ENCODE data around the gene PRDX1.
"Not testable (repeated sequence)": the region's sequence is repeated elsewhere in the genome, so short reads cannot be mapped to it uniquely, and the experiment has no call there.

PRDX1 gene

DNA sequence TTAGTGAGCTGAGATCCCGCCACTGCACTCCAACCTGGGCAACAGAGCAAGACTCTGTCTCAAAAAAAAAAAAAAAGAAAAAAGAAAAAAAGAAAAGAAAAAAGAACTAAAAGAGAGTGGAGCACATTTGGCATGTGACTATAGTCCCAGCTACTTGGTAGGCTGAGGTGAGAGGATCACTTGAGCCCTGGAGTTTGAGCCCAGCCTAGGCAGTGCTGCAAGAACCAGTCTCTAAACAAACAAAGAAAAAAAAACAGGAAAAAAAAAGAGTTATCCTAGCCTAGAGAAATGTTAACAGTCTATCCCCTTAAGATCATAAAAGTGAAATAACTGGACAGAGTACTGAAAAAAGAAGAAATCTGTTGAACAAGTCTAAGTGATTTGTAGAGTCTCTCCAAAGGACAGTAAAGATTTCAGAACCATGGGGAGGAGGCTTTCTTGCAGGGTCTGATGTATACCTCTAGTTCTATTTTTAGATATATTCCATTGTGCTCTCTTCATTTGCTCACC is 4.5 kb upstream of the PRDX1 start:
- TF ChIP-seq GLIS3 (CRISPR knock-in tag; IDR thresholded peaks at IDR 0.05) = no peak
- TF ChIP-seq ZFP30 (CRISPR knock-in tag; IDR thresholded peaks at IDR 0.05) = no peak
- no peak for TF ChIP-seq TCF4 (CRISPR knock-in tag; IDR thresholded peaks at IDR 0.05; ENCODE audit: borderline replicate concordance)
- TF ChIP-seq ZNF8 (CRISPR knock-in tag; IDR thresholded peaks at IDR 0.05) = no peak
- TF ChIP-seq ESRRG (CRISPR knock-in tag; IDR thresholded peaks at IDR 0.05) = no peak
- no peak for TF ChIP-seq RARB (CRISPR knock-in tag; IDR thresholded peaks at IDR 0.05)
- TF ChIP-seq, protein P1, sequence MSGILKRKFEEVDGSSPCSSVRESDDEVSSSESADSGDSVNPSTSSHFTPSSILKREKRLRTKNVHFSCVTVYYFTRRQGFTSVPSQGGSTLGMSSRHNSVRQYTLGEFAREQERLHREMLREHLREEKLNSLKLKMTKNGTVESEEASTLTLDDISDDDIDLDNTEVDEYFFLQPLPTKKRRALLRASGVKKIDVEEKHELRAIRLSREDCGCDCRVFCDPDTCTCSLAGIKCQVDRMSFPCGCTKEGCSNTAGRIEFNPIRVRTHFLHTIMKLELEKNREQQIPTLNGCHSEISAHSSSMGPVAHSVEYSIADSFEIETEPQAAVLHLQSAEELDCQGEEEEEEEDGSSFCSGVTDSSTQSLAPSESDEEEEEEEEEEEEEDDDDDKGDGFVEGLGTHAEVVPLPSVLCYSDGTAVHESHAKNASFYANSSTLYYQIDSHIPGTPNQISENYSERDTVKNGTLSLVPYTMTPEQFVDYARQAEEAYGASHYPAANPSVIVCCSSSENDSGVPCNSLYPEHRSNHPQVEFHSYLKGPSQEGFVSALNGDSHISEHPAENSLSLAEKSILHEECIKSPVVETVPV (CRISPR knock-in tag; IDR thresholded peaks at IDR 0.05) = no peak
- TF ChIP-seq PPARA (CRISPR knock-in tag; IDR thresholded peaks at IDR 0.05; ENCODE audit: borderline replicate concordance) = no peak
- no peak for TF ChIP-seq ARNTL (CRISPR knock-in tag; IDR thresholded peaks at IDR 0.05; ENCODE audit: borderline replicate concordance, low read depth)
- TF ChIP-seq, protein P2, sequence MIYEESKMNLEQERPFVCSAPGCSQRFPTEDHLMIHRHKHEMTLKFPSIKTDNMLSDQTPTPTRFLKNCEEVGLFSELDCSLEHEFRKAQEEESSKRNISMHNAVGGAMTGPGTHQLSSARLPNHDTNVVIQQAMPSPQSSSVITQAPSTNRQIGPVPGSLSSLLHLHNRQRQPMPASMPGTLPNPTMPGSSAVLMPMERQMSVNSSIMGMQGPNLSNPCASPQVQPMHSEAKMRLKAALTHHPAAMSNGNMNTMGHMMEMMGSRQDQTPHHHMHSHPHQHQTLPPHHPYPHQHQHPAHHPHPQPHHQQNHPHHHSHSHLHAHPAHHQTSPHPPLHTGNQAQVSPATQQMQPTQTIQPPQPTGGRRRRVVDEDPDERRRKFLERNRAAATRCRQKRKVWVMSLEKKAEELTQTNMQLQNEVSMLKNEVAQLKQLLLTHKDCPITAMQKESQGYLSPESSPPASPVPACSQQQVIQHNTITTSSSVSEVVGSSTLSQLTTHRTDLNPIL (CRISPR knock-in tag; IDR thresholded peaks at IDR 0.05; ENCODE audit: low read depth) = no peak
- no peak for TF ChIP-seq ZNF70 (CRISPR knock-in tag; IDR thresholded peaks at IDR 0.05)
- no peak for TF ChIP-seq OSR1 (CRISPR knock-in tag; IDR thresholded peaks at IDR 0.05)
- no peak for TF ChIP-seq BACH2 (CRISPR knock-in tag; IDR thresholded peaks at IDR 0.05; ENCODE audit: borderline replicate concordance)
- no peak for TF ChIP-seq CSDC2 (CRISPR knock-in tag; IDR thresholded peaks at IDR 0.05)
- ATAC-seq = no peak

DNA sequence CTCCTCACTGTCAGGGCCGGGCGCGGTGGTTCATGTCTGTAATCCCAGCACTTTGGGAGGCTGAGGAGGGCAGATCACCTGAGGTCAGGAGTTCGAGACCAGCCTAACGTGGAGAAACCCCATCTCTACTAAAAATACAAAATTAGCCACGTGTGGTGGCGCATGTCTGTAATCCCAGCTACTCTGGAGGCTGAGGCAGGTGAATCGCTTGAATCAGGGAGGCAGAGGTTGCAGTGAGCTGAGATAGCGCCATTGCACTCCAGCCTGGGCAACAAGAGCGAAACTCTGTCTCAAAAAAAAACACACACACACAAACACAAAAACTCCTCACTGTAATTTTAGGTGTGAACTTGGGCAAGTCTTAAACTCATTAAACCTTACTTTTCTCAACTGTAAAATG is 2.3 kb upstream of the PRDX1 start:
- not testable (repeated sequence) for ATAC-seq

DNA sequence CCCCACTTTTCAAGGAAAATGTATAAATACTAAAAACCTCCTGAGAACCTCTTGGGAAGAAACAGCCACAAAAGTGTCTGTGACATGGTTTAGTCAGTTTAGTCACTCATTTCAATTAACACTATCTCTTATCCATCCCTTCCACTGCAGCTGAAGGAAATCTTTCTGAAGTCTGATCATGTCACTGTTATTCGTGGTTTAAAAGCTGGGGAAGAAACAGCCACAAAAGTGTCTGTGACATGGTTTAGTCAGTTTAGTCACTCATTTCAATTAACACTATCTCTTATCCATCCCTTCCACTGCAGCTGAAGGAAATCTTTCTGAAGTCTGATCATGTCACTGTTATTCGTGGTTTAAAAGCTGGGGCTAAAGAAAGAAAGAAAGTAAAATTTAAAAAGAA is 1.8 kb upstream of the PRDX1 start:
- not testable (repeated sequence) for ATAC-seq

DNA sequence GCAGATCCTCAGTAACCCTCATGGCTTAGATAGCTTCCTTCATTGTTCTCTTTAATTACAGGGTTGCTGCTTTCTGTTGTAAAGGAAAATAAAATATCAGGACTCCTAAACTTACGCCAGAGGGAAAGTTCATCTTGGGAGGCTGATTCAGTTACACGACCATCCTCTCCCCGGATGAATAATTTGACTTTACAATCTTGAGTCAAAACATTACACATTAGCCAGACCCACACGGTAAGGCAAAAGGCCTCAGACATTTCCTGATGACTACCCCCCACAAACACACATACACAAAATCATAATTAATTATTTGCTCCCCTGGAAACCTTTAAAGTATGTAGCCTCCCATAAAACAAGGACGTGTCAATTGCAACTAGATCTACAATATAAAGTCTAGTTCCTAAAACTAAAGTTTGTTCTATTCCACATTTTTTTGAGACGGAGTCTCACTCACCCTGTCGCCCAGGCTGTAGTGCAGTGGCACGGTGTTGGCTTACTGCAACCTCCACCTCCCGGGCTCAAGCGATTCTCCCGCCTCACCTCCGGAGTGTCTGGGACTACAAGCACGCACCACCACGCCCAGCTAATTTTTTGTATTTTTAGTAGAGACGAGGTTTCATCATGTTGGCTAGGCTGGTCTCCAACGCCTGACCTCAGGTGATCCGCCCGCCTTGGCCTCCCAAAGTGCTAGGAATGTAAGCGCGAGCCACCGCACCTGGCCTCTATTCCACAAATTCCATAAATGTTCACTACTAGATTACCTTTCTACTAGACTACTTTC is 830 bp upstream of the PRDX1 start:
- ATAC-seq = no peak; the same call in 2 of the 3 replicates
- no peak for TF ChIP-seq ZNF565 (CRISPR knock-in tag; conservative IDR thresholded peaks at IDR 0.05; ENCODE audit: low read depth)
- no peak for TF ChIP-seq GLIS3 (CRISPR knock-in tag; IDR thresholded peaks at IDR 0.05)
- no peak for TF ChIP-seq TCF4 (CRISPR knock-in tag; IDR thresholded peaks at IDR 0.05; ENCODE audit: borderline replicate concordance)
- no peak for TF ChIP-seq TOX (CRISPR knock-in tag; IDR thresholded peaks at IDR 0.05; ENCODE audit: borderline replicate concordance)
- TF ChIP-seq, protein P3, sequence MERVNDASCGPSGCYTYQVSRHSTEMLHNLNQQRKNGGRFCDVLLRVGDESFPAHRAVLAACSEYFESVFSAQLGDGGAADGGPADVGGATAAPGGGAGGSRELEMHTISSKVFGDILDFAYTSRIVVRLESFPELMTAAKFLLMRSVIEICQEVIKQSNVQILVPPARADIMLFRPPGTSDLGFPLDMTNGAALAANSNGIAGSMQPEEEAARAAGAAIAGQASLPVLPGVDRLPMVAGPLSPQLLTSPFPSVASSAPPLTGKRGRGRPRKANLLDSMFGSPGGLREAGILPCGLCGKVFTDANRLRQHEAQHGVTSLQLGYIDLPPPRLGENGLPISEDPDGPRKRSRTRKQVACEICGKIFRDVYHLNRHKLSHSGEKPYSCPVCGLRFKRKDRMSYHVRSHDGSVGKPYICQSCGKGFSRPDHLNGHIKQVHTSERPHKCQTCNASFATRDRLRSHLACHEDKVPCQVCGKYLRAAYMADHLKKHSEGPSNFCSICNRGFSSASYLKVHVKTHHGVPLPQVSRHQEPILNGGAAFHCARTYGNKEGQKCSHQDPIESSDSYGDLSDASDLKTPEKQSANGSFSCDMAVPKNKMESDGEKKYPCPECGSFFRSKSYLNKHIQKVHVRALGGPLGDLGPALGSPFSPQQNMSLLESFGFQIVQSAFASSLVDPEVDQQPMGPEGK (CRISPR knock-in tag; IDR thresholded peaks at IDR 0.05; ENCODE audit: borderline replicate concordance) = no peak

DNA sequence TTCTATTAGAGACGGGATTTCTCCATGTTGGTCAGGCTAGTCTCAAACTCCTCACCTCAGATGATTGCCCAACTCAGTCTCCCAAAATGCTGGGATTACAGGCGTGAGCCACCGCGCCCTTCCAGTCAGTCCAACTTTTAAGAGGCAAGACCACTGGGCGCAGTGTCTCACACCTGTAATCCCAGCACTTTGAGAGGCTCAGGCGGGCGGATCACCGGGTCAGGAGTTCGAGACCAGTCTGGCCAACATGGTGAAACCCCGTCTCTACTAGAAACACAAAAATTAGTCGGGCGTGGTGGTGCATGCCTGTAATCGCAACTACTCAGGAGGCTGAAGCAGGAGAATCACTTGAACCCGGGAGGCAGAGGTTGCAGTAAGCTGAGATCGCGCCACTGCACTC is 1.9 kb downstream of the PRDX1 start:
- not testable (repeated sequence) for ATAC-seq

DNA sequence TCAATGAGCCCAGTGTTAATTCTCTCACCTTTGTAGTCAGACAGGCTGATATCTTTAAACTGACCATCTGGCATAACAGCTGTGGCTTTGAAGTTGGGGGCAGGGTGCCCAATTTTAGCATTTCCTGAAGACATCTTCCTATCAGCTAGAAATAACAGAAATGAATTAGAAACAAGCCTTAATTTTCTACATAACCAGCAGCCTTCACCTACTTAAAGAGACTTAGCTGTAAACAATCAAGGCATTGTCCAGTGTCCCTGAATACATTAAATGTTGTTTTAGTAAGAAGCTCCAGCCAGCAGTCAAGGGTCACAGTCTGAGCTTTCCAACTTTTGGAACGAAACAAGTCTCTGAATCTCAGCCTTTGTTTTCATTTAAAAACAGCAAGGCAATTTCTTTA is 2.8 kb downstream of the PRDX1 start:
- no peak for TF ChIP-seq PPARA (CRISPR knock-in tag; IDR thresholded peaks at IDR 0.05; ENCODE audit: borderline replicate concordance)
- TF ChIP-seq ZFP30 (CRISPR knock-in tag; IDR thresholded peaks at IDR 0.05) = no peak
- TF ChIP-seq CSDC2 (CRISPR knock-in tag; IDR thresholded peaks at IDR 0.05) = no peak
- TF ChIP-seq ZNF70 (CRISPR knock-in tag; IDR thresholded peaks at IDR 0.05) = no peak
- no peak for TF ChIP-seq TCF4 (CRISPR knock-in tag; IDR thresholded peaks at IDR 0.05; ENCODE audit: borderline replicate concordance)
- no peak for ATAC-seq

DNA sequence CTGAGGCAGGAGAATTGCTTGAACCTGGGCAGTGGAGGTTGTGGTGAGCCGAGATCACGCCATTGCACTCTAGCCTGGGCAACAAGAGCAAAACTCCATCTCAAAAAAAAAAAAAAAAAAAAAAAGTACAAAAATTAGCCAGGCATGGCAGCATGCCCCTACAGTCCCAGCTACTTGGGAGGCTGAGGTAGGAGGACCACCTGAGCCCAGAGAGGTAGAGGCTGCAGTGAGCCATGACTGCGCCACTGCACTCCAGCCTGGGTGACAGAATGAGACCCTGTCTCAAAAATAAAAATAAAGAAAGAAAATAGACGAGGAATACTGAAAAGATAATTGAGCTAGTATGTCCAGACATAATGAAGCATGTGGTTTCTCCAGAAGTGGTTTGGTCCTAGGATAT is 3.3 kb downstream of the PRDX1 start:
- ATAC-seq = not testable (repeated sequence)
